ENCODE results near the gene AFAP1.

The AFAP1 gene

DNA sequence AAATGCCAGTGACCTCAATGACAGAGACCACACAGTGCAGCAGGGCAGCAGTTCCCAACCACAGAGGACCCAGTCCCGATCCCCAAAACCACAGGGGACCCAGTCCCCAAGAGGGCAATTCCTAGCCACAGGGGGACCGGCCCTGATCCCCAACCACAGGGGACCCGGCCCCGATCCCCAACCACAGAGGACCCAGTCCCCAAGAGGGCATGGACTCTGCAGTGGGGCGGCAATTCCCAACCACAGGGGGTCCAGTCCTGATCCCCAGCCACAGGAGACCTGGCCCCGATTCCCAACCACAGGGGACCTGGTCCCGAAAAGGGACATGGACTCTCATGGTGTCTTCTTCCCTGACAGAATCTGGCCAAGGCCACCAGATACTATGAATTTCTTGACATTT, 136.3 kb downstream of the AFAP1 start:
- H3K4me3 ChIP-seq (ENCODE audit: low read depth, low read length): no peak overlapping the region
- TF ChIP-seq CTCF (IDR thresholded peaks at IDR 0.05; ENCODE audit: control insufficient read depth, extremely low read depth, insufficient read depth): no peak
- no peak for DNase-seq (ENCODE audit: low read depth)

GRCh38 chr4:7802093-7802726, 137.5 kb downstream of the AFAP1 start:
- no peak for DNase-seq (ENCODE audit: low read depth)

GRCh38 chr4:7801641-7802040, 138.0 kb downstream of the AFAP1 start:
- TF ChIP-seq CTCF (IDR thresholded peaks at IDR 0.05; ENCODE audit: control insufficient read depth, extremely low read depth, insufficient read depth): no peak
- H3K4me3 ChIP-seq (ENCODE audit: low read depth, low read length): no peak overlapping the region
- no peak for DNase-seq (ENCODE audit: low read depth)

More at GRCh38 chr4:7802093-7802726, 137.5 kb downstream of the AFAP1 start:
- no peak overlapping the region for H3K4me3 ChIP-seq (ENCODE audit: low read depth, low read length)
- peak; percentile 93 for TF ChIP-seq CTCF (IDR thresholded peaks at IDR 0.05; ENCODE audit: control insufficient read depth, extremely low read depth, insufficient read depth)

DNA sequence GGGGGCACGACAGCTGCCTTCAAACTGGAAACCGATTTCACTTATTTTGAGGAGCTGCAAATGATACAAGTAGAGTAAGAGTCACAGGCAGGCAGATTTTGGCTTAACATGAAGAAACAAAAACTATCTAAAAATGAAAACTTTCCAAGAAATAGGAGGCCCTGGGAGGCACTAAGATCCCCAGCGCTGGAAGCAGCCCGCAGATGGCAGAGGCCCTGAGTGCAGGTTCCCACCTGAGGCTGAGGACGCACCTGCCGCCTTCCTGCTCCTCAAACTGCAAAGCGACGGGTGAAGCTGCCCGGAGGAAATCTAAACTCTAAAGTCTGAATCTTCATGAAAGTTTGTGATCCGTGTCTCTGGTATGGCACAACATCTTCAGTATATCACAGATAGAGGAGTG, 138.7 kb downstream of the AFAP1 start:
- no peak for TF ChIP-seq CTCF (IDR thresholded peaks at IDR 0.05; ENCODE audit: control insufficient read depth, extremely low read depth, insufficient read depth)
- no peak overlapping the region for H3K4me3 ChIP-seq (ENCODE audit: low read depth, low read length)
- no peak for DNase-seq (ENCODE audit: low read depth)

DNA sequence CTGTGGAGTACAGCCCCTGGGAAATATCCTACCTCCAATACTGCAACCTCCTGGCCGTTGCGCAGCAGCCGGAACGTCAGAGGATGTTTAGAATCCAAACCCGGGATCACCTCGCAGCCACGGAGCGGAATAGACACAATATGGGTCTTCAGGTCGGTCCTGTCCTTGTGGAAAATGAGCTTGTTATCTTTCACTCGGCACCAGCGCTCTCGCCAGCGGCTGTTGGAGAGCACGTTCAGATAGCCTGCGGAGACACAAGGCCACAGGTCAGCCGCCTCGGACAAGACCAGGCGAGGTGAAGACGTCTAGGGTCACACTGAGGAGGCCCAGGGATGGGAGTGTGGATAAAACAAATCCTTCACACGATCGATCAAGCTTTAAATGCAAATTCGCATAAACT, 139.3 kb downstream of the AFAP1 start:
- H3K4me3 ChIP-seq (ENCODE audit: low read depth, low read length): no peak overlapping the region
- DNase-seq (ENCODE audit: low read depth): no peak
- no peak for TF ChIP-seq CTCF (IDR thresholded peaks at IDR 0.05; ENCODE audit: control insufficient read depth, extremely low read depth, insufficient read depth)

GRCh38 chr4:7799736-7800135, 139.9 kb downstream of the AFAP1 start:
- no peak for DNase-seq (ENCODE audit: low read depth)
- no peak for TF ChIP-seq CTCF (IDR thresholded peaks at IDR 0.05; ENCODE audit: control insufficient read depth, extremely low read depth, insufficient read depth)
- no peak overlapping the region for H3K4me3 ChIP-seq (ENCODE audit: low read depth, low read length)

DNA sequence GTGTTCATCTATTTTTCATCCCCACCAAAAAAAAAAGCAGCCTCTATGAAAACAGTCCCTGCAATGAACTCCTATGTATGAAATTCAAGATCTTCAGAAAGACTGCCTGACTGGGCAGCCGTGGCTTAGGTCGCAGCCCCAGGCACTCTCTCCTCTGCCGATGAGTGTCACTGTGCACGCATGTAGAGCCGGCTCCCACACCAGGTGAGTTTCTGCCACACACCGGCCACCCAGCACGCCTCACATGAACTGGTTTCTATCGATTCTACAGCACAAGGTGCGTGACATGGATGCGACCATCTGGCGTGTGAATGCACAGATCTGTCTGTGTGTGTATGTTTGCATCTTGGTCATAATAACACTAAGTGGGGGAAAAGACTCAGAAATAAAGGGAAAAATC, 140.4 kb downstream of the AFAP1 start:
- TF ChIP-seq CTCF (IDR thresholded peaks at IDR 0.05; ENCODE audit: control insufficient read depth, extremely low read depth, insufficient read depth): no peak
- no peak overlapping the region for H3K4me3 ChIP-seq (ENCODE audit: low read depth, low read length)
- no peak for DNase-seq (ENCODE audit: low read depth)

Data from LNCaP clone FGC (cell line).